Measurements from ENCODE around the gene OR10H2. TPM values are rescaled to one million over a fixed set of nuclear protein-coding genes. Genes with fewer than 3 reads are reported as not detected.

OR10H2 gene
- total RNA-seq, 1 donor from 2014 or later, result not detected

DNA sequence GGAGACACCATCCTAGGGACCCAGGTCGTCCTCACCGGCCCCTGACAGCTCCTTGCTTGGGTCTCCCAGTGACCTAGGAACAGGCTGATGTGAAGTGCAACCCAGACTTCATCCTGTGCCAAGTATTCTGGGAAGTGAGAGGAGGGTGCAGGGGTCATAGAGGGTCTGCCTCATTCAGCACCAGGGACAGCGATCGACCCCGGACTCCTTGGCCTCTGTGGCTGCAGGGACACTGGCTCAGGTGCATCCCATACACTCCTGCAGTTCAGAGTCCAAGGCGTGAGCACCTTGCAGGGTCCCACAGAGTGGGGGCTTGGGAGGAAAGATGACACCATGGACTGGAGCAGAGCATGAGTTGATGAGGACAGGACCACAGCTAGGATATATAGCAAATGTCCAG, 10.0 kb upstream of the OR10H2 start:
- H3K4me1 ChIP-seq, result no peaks in the 10 kb centered on the region
- H3K27ac ChIP-seq, result no peak overlapping the region
- H3K4me3 ChIP-seq, result no peak overlapping the region
- TF ChIP-seq, protein P1, sequence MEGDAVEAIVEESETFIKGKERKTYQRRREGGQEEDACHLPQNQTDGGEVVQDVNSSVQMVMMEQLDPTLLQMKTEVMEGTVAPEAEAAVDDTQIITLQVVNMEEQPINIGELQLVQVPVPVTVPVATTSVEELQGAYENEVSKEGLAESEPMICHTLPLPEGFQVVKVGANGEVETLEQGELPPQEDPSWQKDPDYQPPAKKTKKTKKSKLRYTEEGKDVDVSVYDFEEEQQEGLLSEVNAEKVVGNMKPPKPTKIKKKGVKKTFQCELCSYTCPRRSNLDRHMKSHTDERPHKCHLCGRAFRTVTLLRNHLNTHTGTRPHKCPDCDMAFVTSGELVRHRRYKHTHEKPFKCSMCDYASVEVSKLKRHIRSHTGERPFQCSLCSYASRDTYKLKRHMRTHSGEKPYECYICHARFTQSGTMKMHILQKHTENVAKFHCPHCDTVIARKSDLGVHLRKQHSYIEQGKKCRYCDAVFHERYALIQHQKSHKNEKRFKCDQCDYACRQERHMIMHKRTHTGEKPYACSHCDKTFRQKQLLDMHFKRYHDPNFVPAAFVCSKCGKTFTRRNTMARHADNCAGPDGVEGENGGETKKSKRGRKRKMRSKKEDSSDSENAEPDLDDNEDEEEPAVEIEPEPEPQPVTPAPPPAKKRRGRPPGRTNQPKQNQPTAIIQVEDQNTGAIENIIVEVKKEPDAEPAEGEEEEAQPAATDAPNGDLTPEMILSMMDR (IDR thresholded peaks at IDR 0.05), result no peak
- H3K36me3 ChIP-seq, result no peaks in the 10 kb centered on the region
- peaks cover 23% of the 10 kb centered on the region for H3K27me3 ChIP-seq (ENCODE audit: low read depth)
- H3K9me3 ChIP-seq, result no peaks in the 10 kb centered on the region
- intact Hi-C loops (cut with DNase I), result no loop called here
- ATAC-seq (no peak), DNase-seq (no peak)

DNA sequence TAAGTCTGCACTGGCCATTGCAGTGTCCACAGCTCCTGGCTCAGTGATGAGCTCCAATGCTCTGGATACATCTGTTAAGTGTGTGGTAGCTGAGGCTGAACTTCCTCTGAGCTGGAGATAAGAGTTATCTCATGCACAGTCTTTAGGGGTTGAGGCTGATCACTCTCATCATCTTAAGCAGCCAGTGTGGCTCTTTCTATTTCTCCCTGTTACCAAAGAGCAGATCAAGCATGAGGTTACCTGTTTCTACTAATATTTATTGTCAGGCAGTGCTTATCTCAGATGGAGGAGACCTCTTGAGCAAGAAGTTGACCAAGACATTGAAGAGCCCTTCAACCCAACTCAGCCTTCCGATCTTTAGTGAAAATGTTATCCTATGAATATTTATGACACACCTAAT, 6.6 kb upstream of the OR10H2 start:
- Histone ChIP-seq H3K36me3 (no peaks in the 10 kb centered on the region), H3K4me1 (no peaks in the 10 kb centered on the region), H3K27ac (no peak overlapping the region), H3K27me3 (ENCODE audit: low read depth) (peaks cover 48% of the 10 kb centered on the region), H3K4me3 (no peak overlapping the region), H3K9me3 (no peaks in the 10 kb centered on the region)
- DNase-seq (no peak), ATAC-seq (no peak)
- TF ChIP-seq, protein P1 (IDR thresholded peaks at IDR 0.05), result no peak
- intact Hi-C loops (cut with DNase I), result no loop called here

GRCh38 chr19:15722956-15723355, 4.9 kb upstream of the OR10H2 start:
- Histone ChIP-seq H3K4me3 (no peak overlapping the region), H3K4me1 (no peaks in the 10 kb centered on the region), H3K9me3 (no peaks in the 10 kb centered on the region), H3K27ac (no peak overlapping the region), H3K27me3 (ENCODE audit: low read depth) (peaks cover 43% of the 10 kb centered on the region), H3K36me3 (no peaks in the 10 kb centered on the region)
- no peak for DNase-seq
- TF ChIP-seq, protein P1 (IDR thresholded peaks at IDR 0.05), result no peak
- intact Hi-C loops (cut with DNase I), result no loop called here
- no peak for ATAC-seq

DNA sequence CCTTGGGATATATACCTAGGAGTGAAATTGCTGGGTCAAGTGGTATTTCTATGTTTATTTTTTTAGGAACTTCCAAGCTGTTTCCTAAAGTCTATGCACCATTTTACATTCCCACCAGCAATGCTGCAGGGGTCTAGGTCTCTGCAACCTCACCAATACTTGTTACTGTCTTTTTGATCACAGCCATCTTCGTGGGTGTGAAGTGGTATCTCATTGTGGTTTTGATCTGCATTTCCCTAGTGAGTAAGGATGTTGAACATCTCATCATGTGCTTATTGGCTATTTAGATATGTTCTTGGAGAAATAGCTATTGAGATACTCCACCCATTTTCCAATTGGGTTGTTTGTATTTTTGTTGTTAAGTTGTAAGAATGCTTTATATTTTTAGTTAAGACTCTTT, 2.7 kb downstream of the OR10H2 start:
- Histone ChIP-seq H3K36me3 (no peaks in the 10 kb centered on the region), H3K27ac (no peak overlapping the region), H3K4me3 (no peak overlapping the region), H3K9me3 (no peaks in the 10 kb centered on the region), H3K27me3 (ENCODE audit: low read depth) (peaks cover 5% of the 10 kb centered on the region), H3K4me1 (no peaks in the 10 kb centered on the region)
- TF ChIP-seq, protein P1 (IDR thresholded peaks at IDR 0.05), result no peak
- intact Hi-C loops (cut with DNase I), result no loop called here
- no peak for ATAC-seq
- no peak for DNase-seq

DNA sequence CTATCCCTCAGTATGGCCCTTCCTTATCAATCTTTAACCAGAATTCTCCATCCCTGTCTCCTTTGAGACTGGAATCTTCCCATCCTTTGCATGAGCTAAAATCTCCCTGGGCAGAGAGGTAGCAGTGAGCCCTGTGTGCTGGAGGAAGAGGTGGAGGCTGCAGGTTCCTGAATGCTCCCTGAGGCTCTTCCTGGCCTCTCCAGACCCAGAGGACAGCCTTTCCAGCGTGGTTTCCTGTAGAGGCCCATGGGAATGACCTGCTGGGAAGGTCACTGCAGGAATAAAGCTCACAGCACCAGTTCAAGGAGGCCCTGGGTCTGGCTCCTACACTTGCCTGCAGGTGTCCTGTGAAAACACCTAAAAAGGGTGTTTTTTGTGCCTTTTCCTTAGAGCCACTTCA, 4.6 kb downstream of the OR10H2 start:
- no peaks in the 10 kb centered on the region for H3K27me3 ChIP-seq (ENCODE audit: low read depth)
- no peak overlapping the region for H3K4me3 ChIP-seq
- no peaks in the 10 kb centered on the region for H3K9me3 ChIP-seq
- ATAC-seq (no peak), DNase-seq (no peak)
- TF ChIP-seq, protein P1 (IDR thresholded peaks at IDR 0.05), result no peak
- no peaks in the 10 kb centered on the region for H3K4me1 ChIP-seq
- H3K27ac ChIP-seq, result no peak overlapping the region
- H3K36me3 ChIP-seq, result no peaks in the 10 kb centered on the region
- intact Hi-C loops (cut with DNase I), result no loop called here

DNA sequence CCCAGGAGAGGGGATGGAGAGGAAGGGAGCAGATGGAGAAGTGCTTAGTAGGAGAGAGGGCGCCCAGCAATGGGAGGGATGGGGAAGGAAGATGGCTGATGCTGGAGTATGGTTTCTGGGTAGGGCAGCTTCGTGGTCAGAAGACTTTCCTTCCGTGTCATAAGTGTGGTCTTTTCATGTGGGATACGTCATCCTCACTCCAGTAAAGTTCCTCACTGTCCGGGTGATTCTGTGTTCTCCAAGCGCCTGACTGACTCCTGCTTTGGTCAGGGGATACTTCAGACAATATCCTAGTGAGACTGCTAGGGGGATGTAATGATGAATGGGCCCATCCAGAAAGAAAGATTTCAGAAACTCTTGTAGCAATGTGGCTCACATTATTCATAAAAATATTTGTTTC, 6.1 kb downstream of the OR10H2 start:
- Histone ChIP-seq H3K9me3 (no peaks in the 10 kb centered on the region), H3K4me3 (no peak overlapping the region), H3K27me3 (ENCODE audit: low read depth) (no peaks in the 10 kb centered on the region), H3K27ac (no peak overlapping the region), H3K4me1 (no peaks in the 10 kb centered on the region), H3K36me3 (no peaks in the 10 kb centered on the region)
- intact Hi-C loops (cut with DNase I), result no loop called here
- no peak for ATAC-seq
- TF ChIP-seq, protein P1 (IDR thresholded peaks at IDR 0.05), result no peak
- DNase-seq, result no peak

Measured in lower lobe of right lung (tissue), 2 donors.